Measurements from ENCODE around the gene TRIM59.

Gene TRIM59

DNA sequence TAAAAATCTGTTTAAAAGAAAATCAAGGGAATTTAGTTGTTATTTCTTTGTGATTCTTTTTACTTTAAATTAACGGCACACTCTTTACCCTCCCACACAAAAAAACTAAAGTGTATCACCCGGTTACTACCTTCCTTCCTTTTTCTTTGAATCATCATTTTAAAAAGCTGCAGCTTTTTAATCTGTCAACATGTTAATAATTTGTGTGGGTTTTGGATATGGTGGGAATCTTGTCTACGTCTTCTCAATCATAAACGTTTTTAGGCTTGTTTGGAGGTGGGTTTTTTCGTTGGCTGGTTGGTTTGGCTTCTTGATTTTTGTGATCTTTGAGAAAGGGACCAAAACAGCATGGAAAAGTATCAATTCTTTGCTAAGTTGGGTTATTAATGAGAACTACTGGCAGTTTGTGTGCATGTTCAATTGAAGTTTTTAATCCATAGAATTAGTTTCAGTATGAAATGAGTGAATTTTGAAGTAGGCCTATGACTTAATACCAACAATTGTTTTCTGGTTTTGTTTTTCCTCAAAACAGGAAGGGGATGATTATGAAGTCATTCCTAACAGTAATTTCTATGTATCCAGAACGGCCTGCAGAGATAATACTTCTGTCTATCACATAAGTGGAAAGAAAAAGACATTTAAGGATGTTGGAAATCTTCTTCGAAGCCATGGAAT lies 45.7 kb downstream of the TRIM59 start:
- CTCF ChIA-PET, result interaction anchor here (0.5 to 2.5 kb wide), 3 partner anchors 10 to 582 kb away, joined by 3 to 12 read pairs (median 4); no protein-coding TSS in a partner anchor
- peaks cover 11 to 72% of the 10 kb centered on the region in 2 experiments for H3K36me3 ChIP-seq (ENCODE audit: control insufficient read depth in 2 of 2, insufficient read depth in 1 of 2, low read length in 2 of 2)
- no peak overlapping the region for H3K27ac ChIP-seq (ENCODE audit: extremely low read depth, low read depth, low read length)
- 0 out of 2 replicates have a peak, but pooled peaks have one; percentile 33 for TF ChIP-seq ZNF366 (tag by site-specific recombination; conservative IDR thresholded peaks at IDR 0.05)
- no peak for TF ChIP-seq ZNF202 (tag by site-specific recombination; IDR thresholded peaks at IDR 0.05; ENCODE audit: borderline replicate concordance)
- TF ChIP-seq, protein P1, sequence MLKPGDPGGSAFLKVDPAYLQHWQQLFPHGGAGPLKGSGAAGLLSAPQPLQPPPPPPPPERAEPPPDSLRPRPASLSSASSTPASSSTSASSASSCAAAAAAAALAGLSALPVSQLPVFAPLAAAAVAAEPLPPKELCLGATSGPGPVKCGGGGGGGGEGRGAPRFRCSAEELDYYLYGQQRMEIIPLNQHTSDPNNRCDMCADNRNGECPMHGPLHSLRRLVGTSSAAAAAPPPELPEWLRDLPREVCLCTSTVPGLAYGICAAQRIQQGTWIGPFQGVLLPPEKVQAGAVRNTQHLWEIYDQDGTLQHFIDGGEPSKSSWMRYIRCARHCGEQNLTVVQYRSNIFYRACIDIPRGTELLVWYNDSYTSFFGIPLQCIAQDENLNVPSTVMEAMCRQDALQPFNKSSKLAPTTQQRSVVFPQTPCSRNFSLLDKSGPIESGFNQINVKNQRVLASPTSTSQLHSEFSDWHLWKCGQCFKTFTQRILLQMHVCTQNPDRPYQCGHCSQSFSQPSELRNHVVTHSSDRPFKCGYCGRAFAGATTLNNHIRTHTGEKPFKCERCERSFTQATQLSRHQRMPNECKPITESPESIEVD (tag by site-specific recombination; IDR thresholded peaks at IDR 0.05), result peak; percentile 19; the same call in 1 of the 2 replicates
- no peaks in the 10 kb centered on the region for H3K4me1 ChIP-seq (ENCODE audit: control insufficient read depth, insufficient read depth, low read length)
- H3K4me3 ChIP-seq (ENCODE audit: low read depth, low read length), result peak overlapping the region; percentile 72
- H3K9me3 ChIP-seq (ENCODE audit: control insufficient read depth, insufficient read depth, low read depth, low read length), result no peaks in the 10 kb centered on the region
- POLR2A ChIA-PET, result interaction anchor here (0.9 kb wide), 1 partner anchor 45 kb away, joined by 3 read pairs; the partner anchor contains the start of gene TRIM59

DNA sequence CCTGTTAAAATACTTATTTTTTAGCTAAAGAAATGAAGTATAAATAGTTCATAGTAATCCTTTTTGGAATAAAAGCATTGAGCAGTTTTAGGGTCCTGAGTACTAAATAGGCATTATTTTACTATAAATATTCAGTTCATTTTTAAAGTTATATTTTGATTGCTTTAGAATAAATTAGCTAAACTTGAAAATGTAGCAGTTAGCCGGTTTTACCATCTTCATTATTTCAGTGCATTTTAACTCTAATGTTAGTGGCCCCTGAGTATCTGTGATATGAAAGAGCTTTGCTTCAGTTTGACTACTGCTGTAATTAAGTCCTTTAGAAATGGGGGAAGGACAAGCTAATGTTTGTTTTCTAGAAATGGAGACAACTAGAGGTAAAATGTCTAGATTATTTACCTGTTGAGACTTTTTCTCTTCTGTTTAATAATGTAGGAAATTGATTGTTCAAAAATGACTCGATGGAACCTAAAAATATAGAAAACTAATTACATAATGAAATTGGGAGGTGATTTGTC lies 46.5 kb downstream of the TRIM59 start:
- POLR2A ChIA-PET, result interaction anchor here (0.7 to 0.9 kb wide), 2 partner anchors 46 to 566 kb away, joined by 3 read pairs; partner anchors contain the start of gene TRIM59
- H3K4me1 ChIP-seq (ENCODE audit: control insufficient read depth, insufficient read depth, low read length), result no peaks in the 10 kb centered on the region
- peaks cover 9 to 65% of the 10 kb centered on the region in 2 experiments; a peak in 2 of 3 replicates for H3K36me3 ChIP-seq (ENCODE audit: control insufficient read depth in 2 of 2, insufficient read depth in 1 of 2, low read length in 2 of 2)
- H3K4me3 ChIP-seq (ENCODE audit: low read depth, low read length), result peak overlapping the region; percentile 72
- TF ChIP-seq ZNF639 (tag by site-specific recombination; IDR thresholded peaks at IDR 0.05), result no peak
- TF ChIP-seq ZNF121 (tag by site-specific recombination; IDR thresholded peaks at IDR 0.05), result no peak
- no peak for TF ChIP-seq ZNF623 (tag by site-specific recombination; IDR thresholded peaks at IDR 0.05)
- no peak for TF ChIP-seq ZNF747 (tag by site-specific recombination; IDR thresholded peaks at IDR 0.05)
- TF ChIP-seq ZNF843 (tag by site-specific recombination; IDR thresholded peaks at IDR 0.05), result no peak
- no peak for TF ChIP-seq HOXC10 (CRISPR knock-in tag; IDR thresholded peaks at IDR 0.05)
- TF ChIP-seq ZNF23 (tag by site-specific recombination; IDR thresholded peaks at IDR 0.05; ENCODE audit: borderline replicate concordance), result no peak
- no peak for TF ChIP-seq ZSCAN30 (tag by site-specific recombination; IDR thresholded peaks at IDR 0.05)
- no peak for TF ChIP-seq ZXDB (tag by site-specific recombination; IDR thresholded peaks at IDR 0.05)
- no peak for TF ChIP-seq ZNF202 (tag by site-specific recombination; IDR thresholded peaks at IDR 0.05; ENCODE audit: borderline replicate concordance)
- TF ChIP-seq, protein P2, sequence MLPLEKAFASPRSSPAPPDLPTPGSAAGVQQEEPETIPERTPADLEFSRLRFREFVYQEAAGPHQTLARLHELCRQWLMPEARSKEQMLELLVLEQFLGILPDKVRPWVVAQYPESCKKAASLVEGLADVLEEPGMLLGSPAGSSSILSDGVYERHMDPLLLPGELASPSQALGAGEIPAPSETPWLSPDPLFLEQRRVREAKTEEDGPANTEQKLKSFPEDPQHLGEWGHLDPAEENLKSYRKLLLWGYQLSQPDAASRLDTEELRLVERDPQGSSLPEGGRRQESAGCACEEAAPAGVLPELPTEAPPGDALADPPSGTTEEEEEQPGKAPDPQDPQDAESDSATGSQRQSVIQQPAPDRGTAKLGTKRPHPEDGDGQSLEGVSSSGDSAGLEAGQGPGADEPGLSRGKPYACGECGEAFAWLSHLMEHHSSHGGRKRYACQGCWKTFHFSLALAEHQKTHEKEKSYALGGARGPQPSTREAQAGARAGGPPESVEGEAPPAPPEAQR (tag by site-specific recombination; IDR thresholded peaks at IDR 0.05), result no peak
- TF ChIP-seq ZNF350 (tag by site-specific recombination; IDR thresholded peaks at IDR 0.05), result no peak
- no peak for TF ChIP-seq ZNF266 (tag by site-specific recombination; IDR thresholded peaks at IDR 0.05; ENCODE audit: low read depth)
- TF ChIP-seq PRDM4 (tag by site-specific recombination; IDR thresholded peaks at IDR 0.05), result no peak
- TF ChIP-seq ZNF544 (tag by site-specific recombination; IDR thresholded peaks at IDR 0.05), result no peak
- CTCF ChIA-PET, result interaction anchor here (0.5 to 2.5 kb wide), 4 partner anchors 11 to 581 kb away, joined by 3 to 12 read pairs (median 4); no protein-coding TSS in a partner anchor
- no peak overlapping the region for H3K27ac ChIP-seq (ENCODE audit: extremely low read depth, low read depth, low read length)
- no peaks in the 10 kb centered on the region for H3K9me3 ChIP-seq (ENCODE audit: control insufficient read depth, insufficient read depth, low read depth, low read length)
